Lung microvascular endothelial cell (primary cell): ENCODE results near the gene SLC38A10. TPM values are rescaled to one million over a fixed set of nuclear protein-coding genes. Genes with fewer than 3 reads are reported as not detected.

Experiments
- DNase-seq, 2 donors: peaks; one replicate each; pipeline versions ENCODE4 v3.0.0 to v3.0.0-alpha.2; 2010; ENCODE audit warnings: low read depth in 2 of 2
- total RNA-seq: library from RNA; depleted of rRNA; stranded (reverse); fragments of >200 nt; gene quantifications from 2 replicates; pipeline ENCODE4 v1.2.1, GENCODE V29; 2014

Gene SLC38A10
- total RNA-seq, 1 donor from 2014 or later, result 52.0 TPM

- peak; percentile 40 to 71 for DNase-seq
These were observed 84.2 kb downstream of the SLC38A10 start for GRCh38 chr17:81210868-81211267.

- DNase-seq, result peak in 1 of 2 donors; percentile 70
These were observed 84.6 kb downstream of the SLC38A10 start for GRCh38 chr17:81210466-81210865.

DNA sequence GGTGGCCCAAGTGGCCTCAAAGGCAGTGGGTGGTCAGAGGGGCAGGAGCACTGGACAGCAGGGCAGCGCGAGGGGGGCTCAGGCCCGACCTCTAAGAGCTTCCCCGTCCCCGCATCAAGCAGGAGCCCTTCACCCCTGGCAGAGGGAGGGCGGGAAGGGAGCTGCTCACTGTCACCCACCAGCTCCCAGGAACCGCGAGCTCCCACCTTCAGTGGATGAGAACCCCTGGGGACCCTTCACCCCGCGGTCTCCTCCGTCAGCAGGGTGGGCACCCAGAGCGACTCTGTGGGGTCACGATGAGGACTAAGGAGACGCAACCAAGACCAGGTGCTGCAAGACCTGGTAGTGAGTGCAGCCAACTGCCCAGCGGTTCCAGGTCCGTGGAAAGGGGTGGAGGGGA lies 86.0 kb downstream of the SLC38A10 start:
- DNase-seq, result no peak

DNA sequence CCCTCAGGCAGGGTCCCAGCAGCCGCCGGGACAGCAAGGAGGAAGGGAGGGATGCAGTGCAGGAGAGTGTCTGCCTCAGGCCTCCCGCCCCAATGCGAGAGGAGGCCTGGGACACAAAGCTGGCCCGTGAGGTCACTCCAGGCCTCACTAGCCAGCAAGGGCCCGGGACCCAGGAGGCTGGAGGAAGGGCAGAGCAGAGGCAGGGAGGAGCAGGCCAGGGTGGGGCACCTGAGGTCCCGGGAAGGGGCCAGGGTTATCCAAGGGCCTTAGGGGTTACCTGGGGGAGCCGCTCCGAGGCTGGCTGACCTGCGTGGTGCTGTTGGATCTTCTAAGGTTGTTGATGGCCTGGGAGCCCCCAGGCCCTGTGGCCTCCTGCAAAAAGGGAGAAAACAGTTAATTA lies 86.5 kb downstream of the SLC38A10 start:
- DNase-seq, result no peak

GRCh38 chr17:81207610-81208581 lies 87.2 kb downstream of the SLC38A10 start:
- no peak for DNase-seq

DNA sequence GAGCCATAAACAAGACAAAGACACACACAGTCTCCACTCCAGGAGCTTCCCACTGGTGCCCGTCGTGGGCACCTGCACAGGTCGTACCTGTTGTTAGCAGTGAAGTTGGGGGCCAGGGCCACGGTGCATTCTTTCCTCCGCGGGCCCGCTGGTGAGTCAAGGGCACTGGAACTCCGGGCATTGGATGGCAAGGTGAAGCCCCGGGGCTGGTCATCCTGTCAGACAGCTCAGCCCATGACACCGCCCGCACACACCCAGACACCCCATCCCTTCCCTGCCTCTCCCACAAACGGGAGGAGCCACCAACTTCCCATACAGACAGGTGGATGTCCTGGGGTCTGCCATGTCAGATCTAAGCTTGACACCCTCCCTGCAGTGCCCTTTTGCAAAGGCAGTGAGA lies 88.5 kb downstream of the SLC38A10 start:
- DNase-seq, result no peak

DNA sequence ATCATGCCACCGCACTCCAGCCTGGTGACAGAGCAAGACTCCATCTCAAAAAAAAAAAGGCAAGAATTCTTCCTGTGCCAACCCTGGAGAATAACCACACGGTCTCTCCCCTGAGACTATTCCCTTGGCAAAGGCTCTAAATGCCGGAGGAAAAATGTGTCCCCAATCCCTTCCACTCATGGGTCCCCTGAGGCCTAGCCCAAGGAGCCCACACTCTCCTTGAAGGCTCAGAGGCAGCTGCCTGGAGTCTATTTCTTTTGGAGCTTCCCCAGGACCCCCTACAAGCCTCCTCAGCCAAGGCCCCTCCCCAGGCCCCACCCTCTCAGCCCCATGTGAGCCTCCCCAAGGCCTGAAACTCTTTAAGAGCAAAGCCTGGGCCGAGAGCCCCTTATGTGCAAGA lies 88.9 kb downstream of the SLC38A10 start:
- DNase-seq, result no peak

DNA sequence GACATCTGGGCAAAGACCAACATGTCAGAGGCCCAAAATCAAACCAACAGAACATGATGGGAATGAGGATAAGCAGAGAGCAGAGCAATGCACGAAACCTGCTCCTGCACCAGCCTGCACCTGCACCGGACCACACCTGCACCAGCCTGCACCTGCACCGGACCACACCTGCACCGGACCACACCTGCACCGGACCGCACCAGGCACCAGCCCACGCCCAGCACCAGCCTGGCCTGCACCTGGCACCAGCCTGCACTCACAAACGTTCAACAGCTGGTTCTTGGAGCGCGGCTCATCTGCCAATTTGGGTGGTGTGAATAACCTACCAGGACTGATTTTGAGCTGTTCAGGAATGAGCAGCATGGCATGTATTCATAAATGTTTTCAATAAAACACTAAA lies 90.5 kb downstream of the SLC38A10 start:
- DNase-seq, result no peak

DNA sequence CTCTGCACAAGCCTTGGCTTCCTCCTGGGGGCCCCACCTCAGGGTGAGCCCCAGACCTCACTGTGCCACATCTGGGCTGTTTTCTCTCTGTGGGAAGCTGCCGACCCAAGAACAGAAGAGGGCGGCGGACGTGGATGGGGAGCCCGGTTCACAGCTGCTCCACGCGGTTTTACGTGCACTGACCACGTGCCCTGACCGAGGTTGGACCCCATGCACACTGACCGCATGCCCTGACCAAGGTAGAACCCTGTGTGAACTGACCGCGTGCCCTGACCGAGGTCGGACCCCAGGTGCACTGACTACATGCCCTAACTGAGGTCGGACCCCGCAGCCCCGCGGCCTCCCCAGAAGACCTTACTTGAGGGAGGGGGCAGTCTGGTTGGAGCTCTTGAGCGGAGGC lies 92.0 kb downstream of the SLC38A10 start:
- no peak for DNase-seq

DNA sequence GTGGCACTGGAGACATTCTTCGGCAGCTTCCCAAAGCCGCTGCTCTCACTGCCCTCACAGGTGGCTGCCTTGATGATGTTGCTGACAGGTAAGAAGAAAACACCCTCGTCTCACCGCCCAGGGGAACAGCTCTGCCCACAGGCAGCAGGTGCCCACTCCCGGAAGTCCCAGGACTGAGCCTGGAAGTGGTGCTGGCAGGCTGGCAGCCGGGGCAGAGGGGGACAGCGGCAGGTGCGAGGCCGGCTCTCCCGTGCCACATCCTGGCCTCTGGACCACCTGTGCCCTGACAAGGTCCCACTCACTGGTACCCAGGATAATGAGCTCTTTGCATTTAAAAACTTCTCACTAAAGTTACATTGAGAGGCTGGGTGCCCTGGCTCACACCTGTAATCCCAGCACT lies 92.8 kb downstream of the SLC38A10 start:
- no peak for DNase-seq

DNA sequence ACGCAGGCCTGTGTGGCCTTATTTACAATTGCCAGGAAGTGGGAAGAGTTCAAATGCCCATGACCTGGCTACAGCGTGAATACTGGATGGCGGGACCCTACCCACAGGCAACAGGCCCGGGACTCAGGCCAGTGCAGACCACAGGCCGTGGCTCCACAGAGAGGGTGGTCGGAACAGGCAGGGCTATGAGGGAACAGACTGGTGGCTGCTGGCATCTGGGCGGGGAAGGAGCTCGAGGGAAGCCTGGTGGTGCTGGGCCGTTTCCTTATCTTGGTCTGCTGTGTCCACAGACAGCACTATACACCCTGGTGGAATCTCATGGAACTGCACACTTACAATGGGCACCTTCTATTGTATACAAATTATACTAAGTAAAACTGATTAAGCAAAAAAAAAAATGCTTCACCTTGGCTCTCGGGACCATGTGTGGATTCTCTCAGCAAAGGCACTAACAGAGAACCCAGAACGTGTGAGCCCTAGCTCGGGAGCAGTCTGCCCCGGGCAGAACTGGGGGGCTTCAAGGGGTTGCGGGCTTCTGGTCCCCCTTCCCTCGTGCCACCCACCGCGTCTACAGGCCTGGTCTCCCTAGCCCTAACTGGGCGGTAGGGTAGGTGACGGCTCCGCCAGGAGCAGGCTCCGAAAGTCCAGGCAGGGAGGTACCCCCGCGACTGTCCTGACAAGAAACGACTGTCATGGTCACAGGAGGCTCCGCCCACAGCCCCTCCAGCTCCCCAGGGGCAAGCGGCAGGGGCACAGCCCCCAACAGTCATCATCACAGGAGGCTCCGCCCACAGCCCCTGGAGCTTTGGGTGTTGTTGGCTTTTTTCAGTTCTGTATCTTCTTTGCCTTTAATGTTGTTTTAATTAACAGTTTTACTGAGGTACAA lies 94.2 kb downstream of the SLC38A10 start:
- peak; percentile 79 to 84 for DNase-seq

- no peak for DNase-seq
These were observed 94.9 kb downstream of the SLC38A10 start for GRCh38 chr17:81200201-81200600.

DNA sequence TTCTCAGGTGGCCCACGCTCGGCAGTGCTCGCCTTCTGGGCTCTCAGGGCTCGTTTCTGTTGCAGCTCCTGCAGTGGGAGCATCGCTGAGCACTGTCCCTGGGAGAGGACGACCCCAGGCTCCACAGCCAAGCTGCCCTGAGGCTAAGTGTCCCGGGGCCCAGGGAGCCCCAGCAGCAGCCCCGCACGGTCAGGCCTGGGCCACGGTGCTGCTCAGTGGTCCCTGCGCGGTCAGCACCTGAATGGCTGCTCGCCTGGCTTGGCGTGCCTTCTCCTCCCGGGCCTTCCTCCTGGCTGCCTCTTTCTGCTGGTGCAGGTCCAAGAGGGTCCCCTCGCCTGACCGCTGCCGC lies 95.7 kb downstream of the SLC38A10 start:
- DNase-seq, result no peak

DNA sequence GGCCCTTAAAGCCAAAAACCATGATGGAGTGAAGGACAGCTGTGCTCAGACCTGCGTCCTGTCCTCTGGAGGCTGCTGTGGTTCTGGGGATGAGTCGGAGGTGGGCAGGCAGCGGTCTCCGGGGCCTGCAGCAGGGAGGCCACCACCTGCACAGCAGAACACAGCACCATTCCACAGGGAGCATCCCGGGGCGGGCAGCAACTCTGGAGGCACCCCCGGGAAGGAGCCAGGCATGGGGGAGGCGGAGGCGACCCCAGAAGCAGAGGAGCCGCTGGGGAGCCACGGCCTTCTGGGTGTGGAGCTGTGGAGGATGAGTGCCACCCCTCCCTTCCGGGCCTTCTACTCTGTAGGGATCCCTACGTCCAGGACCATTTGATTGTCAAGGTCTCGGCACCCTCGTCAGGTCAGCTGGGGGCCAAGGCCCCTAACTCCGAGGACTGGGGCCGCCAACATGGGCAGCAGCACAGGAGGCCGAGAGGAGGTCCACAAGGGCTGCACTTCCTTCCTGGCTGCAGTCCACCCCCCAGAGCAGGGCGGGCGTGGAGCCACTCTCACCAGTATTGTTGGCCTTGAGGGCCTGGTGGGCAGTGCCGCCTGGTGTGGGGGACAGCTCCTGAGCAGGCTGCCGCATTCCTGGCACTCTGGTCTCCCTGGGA lies 96.2 kb downstream of the SLC38A10 start:
- DNase-seq, result no peak

DNA sequence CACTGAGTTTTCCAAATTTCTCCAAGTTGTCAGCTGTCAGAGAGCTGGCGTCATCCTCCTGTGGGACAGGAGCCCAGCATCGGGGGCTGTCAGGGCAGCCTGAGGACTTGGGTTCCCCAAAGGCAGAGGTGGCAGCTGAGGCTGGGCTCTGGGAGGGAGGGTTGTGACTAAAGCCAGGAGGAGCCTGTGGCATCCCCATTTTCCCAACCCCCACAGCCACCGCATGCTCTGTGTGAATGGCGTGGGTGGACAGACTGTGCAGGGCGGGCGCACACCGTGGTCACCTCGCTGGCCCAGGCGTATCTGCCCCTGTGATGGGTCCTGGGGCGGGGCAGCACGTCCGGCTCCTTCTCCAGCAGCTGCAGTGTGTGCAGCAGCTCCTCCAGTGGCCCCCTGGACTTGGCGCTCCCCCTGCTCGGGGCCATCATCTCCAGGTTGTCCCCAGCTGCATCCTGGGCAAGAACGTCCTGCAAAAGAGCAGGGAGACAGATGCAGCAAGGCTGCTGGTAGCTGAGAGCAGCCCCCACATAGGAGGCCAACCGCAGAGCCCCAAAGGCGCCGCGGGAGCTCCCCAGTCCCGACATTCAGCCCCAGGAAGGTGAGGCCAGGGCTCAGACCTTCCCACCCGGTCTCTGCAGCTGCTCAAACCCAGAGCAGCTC lies 97.1 kb downstream of the SLC38A10 start:
- DNase-seq, result no peak

DNA sequence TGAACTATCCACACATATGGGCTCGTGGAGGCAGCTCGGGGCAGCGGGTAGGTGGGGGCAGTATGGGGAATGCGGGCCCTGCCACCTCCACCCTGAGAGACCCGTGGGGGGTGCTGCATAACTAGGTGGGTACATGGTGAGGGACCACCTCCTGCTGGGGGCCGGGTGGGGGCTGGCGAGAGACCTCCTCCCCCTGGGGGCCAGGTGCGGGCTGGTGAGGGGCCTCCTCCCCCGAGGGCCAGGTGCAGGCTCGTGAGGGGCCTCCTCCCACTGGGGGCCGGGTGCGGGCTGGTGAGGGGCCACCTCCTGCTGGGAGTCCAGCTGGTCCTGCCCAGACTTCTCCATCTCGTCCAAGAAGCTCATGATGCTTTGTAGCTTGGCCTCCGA lies 97.7 kb downstream of the SLC38A10 start:
- no peak for DNase-seq

DNA sequence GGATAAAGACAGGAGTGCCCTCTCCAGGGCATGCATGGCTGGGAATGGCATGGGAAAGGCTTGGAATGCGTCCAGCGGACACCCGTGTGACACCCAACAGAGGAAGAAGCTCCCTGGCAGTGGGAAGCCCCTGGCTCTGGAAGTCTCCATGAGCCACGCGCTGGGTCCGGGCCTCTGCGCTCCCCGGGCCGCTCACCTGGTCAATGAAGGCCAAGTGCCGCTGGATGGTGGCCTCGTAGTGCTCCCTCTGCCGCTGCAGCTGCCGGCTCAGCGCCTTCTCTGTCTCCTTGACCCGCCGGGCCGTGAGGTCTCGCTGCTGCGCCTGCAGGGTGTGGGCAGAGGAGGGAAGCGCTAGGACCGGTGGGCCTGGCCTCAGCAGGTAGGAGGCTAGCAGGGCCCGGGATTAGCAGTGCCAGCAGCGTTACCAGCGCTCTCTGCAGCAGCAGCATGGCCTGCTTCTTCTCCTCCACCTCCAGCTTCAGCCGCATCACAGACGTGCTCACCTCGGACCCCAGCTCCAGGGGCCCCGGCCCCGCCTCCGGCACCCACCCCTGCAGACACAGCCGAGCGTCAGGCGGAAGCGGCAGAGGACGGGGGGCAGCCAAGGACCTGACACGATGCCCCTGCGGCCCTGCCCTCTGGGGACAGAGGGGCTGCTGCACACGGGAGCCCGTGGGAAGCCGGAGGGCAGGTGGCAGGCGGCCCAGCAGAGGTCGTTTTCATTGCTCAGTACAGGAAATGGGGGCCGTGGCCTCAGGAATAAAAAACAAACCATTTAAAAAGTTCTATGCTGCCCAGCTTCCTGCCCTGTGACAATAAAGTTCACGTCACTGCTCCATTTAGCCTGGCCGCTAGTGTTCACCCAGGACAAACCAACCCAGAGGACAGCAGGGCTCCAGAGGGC lies 98.3 kb downstream of the SLC38A10 start:
- DNase-seq, result peak; percentile 49 to 91

DNA sequence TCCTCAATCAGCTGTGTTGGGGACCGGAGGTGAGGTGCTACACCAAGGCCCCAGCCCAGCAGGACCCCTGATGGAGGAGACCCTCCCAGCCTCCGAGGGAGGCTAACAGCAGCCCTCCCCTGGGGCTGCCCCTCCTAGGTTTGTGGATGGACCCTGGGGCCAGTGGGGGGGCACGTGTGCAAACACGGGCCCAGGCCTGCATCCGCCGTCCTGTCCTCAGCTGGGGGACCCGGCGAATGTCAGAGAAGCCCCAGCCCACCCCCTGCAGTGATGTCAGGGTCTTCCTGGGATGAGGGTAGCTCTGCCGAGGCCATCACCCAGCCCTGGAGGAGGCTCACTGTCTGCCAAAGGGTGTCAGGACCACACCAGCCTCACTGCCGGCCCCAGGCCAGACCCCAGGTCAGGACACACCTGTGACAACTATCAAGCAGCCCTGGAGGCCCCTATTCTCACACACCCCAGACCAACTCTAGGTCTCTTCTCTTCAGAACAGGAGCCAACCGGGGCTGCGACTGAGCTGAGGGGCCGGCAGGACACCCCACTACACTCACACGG lies 99.1 kb downstream of the SLC38A10 start:
- DNase-seq, result no peak
